SK-N-MC (cell line): Measurements from ENCODE around the gene PARD3.

ENCODE experiments used
- EZH2 ChIP-seq: fragments of 200-600 bp; sonication (generic); IDR thresholded peaks from one replicate; pipeline ENCODE4 v1.6.1; 2017; ENCODE audit warnings: antibody characterized with exemption
- FOXP2 ChIP-seq: optimal IDR thresholded peaks from 2 replicates; pipeline ENCODE3; 2011; ENCODE audit warnings: mild to moderate bottlenecking, moderate library complexity; ENCODE audit not compliant: insufficient read depth; ENCODE audit errors: extremely low read length, control extremely low read depth
- POLR2AphosphoS5 ChIP-seq: IDR thresholded peaks from 2 replicates; pipeline ENCODE4 v1.6.1; 2012; ENCODE audit warnings: mild to moderate bottlenecking, low read depth, low read length, borderline replicate concordance

DNA sequence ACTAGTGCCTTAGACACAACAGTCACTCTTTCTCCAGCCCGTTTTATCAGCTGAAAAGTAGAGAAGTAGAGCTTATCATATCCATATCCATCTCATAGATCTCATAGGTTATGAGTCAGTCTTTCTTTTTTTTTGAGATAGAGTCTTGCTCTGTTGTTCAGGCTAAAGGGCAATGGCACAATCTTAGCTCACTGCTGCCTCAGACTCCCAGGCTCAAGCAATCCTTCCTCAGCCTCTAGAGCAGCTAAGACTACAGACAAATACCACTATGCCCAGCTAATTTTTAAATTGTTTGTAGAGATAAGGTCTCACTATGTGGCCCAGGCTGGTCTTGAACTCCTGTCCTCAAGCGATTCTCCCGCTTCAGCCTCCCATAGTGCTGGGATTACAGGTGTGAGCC is 2.5 kb upstream of the PARD3 start:
- TF ChIP-seq POLR2AphosphoS5 (no peak), EZH2 (no peak), FOXP2 (no peak)
